GM18951 (cell line): Measurements from ENCODE around the gene FASTK.
"Not testable (repeated sequence)": the region's sequence is repeated elsewhere in the genome, so short reads cannot be mapped to it uniquely, and the experiment has no call there.

Experiments used
- POLR2A ChIP-seq: IDR thresholded peaks from 4 replicates; pipeline ENCODE4 v1.6.1; 2011; ENCODE audit warnings: mild to moderate bottlenecking; ENCODE audit not compliant: insufficient read length, insufficient read depth; ENCODE audit errors: extremely low read depth
- in situ Hi-C: fragments of 300-500 bp; cut with MboI; formaldehyde crosslinking; loops from one replicate; pipeline ENCODE4 v1.12.0; 2022; ENCODE audit warnings: low sequenced_read_pairs, mixed read lengths, inconsistent platforms; ENCODE audit not compliant: unreplicated experiment

FASTK gene

GRCh38 chr7:151028948-151029501 is 51.6 kb downstream of the FASTK start:
- TF ChIP-seq POLR2A: no peak
- in situ Hi-C loops: no loop called here

- peak; percentile 73 for TF ChIP-seq POLR2A
- in situ Hi-C loops: no loop called here
These were observed 52.3 kb downstream of the FASTK start, which contains the start of gene ABCB8 for GRCh38 chr7:151028131-151028947. ABCB8 (plus strand) TSS chr7:151028450; CDS start chr7:151028516, 66 bp downstream.

- in situ Hi-C loops: not testable (repeated sequence)
These were observed 52.9 kb downstream of the FASTK start for GRCh38 chr7:151027728-151028130.

- in situ Hi-C loops: not testable (repeated sequence)
These were observed 53.6 kb downstream of the FASTK start for GRCh38 chr7:151026771-151027727.
